HepG2 (cell line): ENCODE measurements around the gene LDB2.

Experiments used
- DNMT1 ChIP-seq: sonication (generic); formaldehyde crosslinking; IDR thresholded peaks from 2 replicates; pipeline ENCODE4 v1.5.1; 2020; ENCODE audit warnings: mild to moderate bottlenecking, missing genetic modification reagents
- PCBP1 ChIP-seq: fragments of 200-400 bp; formaldehyde crosslinking; IDR thresholded peaks from 2 replicates; pipeline ENCODE4 v1.6.1; 2017; ENCODE audit warnings: mild to moderate bottlenecking, low read depth, low read length, borderline replicate concordance
- RXRA ChIP-seq: sonication (generic); formaldehyde crosslinking; IDR thresholded peaks from 2 replicates; pipeline ENCODE4 v1.5.1; 2020; ENCODE audit warnings: missing genetic modification reagents
- TF ChIP-seq, protein P1 (sequence below): sonication (generic); formaldehyde crosslinking; IDR thresholded peaks from 2 replicates; pipeline ENCODE4 v1.5.0; 2020; ENCODE audit warnings: mild to moderate bottlenecking, missing genetic modification reagents, moderate library complexity

DNA sequence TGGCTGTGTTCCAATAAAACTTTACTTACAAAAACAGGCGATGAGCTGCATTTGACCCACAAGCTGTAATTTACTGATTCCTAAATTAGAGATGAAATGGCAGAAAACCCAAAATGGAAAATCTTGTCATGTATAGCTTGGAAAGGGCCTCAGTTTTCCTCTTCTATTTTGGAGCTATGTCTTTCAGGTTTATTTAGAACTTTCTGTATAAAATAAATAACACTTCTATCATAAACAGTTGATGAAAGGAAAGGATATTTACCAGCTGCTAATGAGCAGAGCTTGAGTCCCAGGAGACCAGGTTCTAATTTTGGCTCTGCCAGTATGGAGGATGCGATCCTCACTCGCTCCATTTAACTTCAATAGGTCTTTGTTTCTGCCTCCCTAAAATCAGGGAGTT is 213.5 kb downstream of the LDB2 start:
- TF ChIP-seq DNMT1: no peak
- no peak for TF ChIP-seq RXRA (CRISPR knock-in tag)
- TF ChIP-seq, protein P1, sequence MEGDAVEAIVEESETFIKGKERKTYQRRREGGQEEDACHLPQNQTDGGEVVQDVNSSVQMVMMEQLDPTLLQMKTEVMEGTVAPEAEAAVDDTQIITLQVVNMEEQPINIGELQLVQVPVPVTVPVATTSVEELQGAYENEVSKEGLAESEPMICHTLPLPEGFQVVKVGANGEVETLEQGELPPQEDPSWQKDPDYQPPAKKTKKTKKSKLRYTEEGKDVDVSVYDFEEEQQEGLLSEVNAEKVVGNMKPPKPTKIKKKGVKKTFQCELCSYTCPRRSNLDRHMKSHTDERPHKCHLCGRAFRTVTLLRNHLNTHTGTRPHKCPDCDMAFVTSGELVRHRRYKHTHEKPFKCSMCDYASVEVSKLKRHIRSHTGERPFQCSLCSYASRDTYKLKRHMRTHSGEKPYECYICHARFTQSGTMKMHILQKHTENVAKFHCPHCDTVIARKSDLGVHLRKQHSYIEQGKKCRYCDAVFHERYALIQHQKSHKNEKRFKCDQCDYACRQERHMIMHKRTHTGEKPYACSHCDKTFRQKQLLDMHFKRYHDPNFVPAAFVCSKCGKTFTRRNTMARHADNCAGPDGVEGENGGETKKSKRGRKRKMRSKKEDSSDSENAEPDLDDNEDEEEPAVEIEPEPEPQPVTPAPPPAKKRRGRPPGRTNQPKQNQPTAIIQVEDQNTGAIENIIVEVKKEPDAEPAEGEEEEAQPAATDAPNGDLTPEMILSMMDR (CRISPR knock-in tag): no peak
- TF ChIP-seq PCBP1: no peak
